K562 (cell line): ENCODE measurements around the gene ANAPC16. TPM values are rescaled to one million over a fixed set of nuclear protein-coding genes. Genes with fewer than 3 reads are reported as not detected.

Experiments
- ATF7 ChIP-seq: fragments of 450-650 bp; IDR thresholded peaks from 2 replicates; pipeline ENCODE4 v1.7.1; 2014; ENCODE audit warnings: mild to moderate bottlenecking, moderate library complexity
- CHD2 ChIP-seq: IDR thresholded peaks from 2 replicates; pipeline ENCODE4 v1.6.1; 2011; ENCODE audit warnings: low read depth, low read length
- KLF10 ChIP-seq: fragments of 250-450 bp; sonication (Bioruptor Pico); IDR thresholded peaks from 2 replicates; pipeline ENCODE4 v1.6.1; 2021; ENCODE audit warnings: matching md5 sums
- MAFG ChIP-seq: fragments of 450-650 bp; conservative IDR thresholded peaks from 2 replicates; pipeline ENCODE4 v1.6.1; 2016; ENCODE audit warnings: missing genetic modification characterization, missing compliant biosample characterization
- MCM2 ChIP-seq: fragments of 450-650 bp; IDR thresholded peaks from 2 replicates; pipeline ENCODE4 v1.6.1; 2017; ENCODE audit warnings: low read depth, mild to moderate bottlenecking
- NCOA6 ChIP-seq: fragments of 450-650 bp; IDR thresholded peaks from 2 replicates; pipeline ENCODE4 v1.6.1; 2017; ENCODE audit warnings: mild to moderate bottlenecking
- NR1H2 ChIP-seq: sonication (generic); formaldehyde crosslinking; IDR thresholded peaks from 2 replicates; pipeline ENCODE4 v1.4.0; 2020; ENCODE audit warnings: mild to moderate bottlenecking, missing genetic modification reagents
- POLR2G ChIP-seq: fragments of 200-400 bp; formaldehyde crosslinking; IDR thresholded peaks from 2 replicates; pipeline ENCODE4 v1.6.1; 2017; ENCODE audit warnings: low read depth, mild to moderate bottlenecking, antibody characterized with exemption, low read length, moderate library complexity
- RAD21 ChIP-seq, 2 experiments: fragments of 250-450 bp in 1 of 2; fragments of 450-650 bp in 1 of 2; sonication (Bioruptor Pico) in 1 of 2; formaldehyde crosslinking in 1 of 2; IDR thresholded peaks in 1 of 2; conservative IDR thresholded peaks in 1 of 2; 2 replicates each; pipeline versions ENCODE4 v1.4.0 to v1.8.0; 2020 to 2022; ENCODE audit warnings: mild to moderate bottlenecking in 2 of 2, moderate library complexity in 1 of 2
- SUPT5H ChIP-seq: fragments of 450-650 bp; IDR thresholded peaks from 2 replicates; pipeline ENCODE4 v1.6.1; 2016
- ZNF165 ChIP-seq: fragments of 250-450 bp; sonication (Bioruptor Pico); IDR thresholded peaks from 2 replicates; pipeline ENCODE4 v1.4.0; 2020; ENCODE audit warnings: borderline replicate concordance
- ZNF551 ChIP-seq: fragments of 250-450 bp; sonication (Bioruptor Pico); IDR thresholded peaks from 2 replicates; pipeline ENCODE4 v1.5.0; 2021; ENCODE audit warnings: mild to moderate bottlenecking, moderate library complexity
- ZNF696 ChIP-seq: fragments of 250-450 bp; sonication (Bioruptor Pico); conservative IDR thresholded peaks from 2 replicates; pipeline ENCODE4 v1.4.0; 2020; ENCODE audit warnings: mild to moderate bottlenecking, moderate library complexity
- polyA plus RNA-seq, 8 experiments: library from polyadenylated mRNA; depleted of rRNA in 4 of 8; stranded (reverse) in 5 of 8; unstranded in 3 of 8; fragments of >200 nt; fragmentation: Nextera tagmentation in 2 of 8; fragmentation: Illumina TruSeq in 1 of 8; extraction: Ambion mirVana in 2 of 8; extraction: Trizol in 1 of 8; gene quantifications; 2 replicates each; pipeline versions ENCODE4 v1.2.1 to v1.2.3, GENCODE V29; 2011 to 2014; ENCODE audit warnings: inconsistent platforms in 1 of 8, missing spikeins in 1 of 8
- total RNA-seq, 7 experiments: library from RNA; depleted of rRNA in 6 of 7; stranded (reverse); fragments of >200 nt in 6 of 7; fragmentation: Illumina TruSeq in 2 of 7; extraction: Trizol in 2 of 7; gene quantifications; 2 replicates each; pipeline versions ENCODE4 v1.2.1 to v1.2.3, GENCODE V29; 2011 to 2021; ENCODE audit warnings: low replicate concordance in 1 of 7
- TF ChIP-seq, protein P1 (sequence below): sonication (generic); formaldehyde crosslinking; IDR thresholded peaks from 2 replicates; pipeline ENCODE4 v1.9.0; 2022; ENCODE audit warnings: mild to moderate bottlenecking, missing genetic modification reagents
- TF ChIP-seq, protein P2 (sequence below), 2 experiments: fragments of 450-650 bp; formaldehyde crosslinking in 1 of 2; IDR thresholded peaks; 2 replicates each; pipeline versions ENCODE4 v1.4.0 to v1.6.1; 2014 to 2020; ENCODE audit warnings: mild to moderate bottlenecking in 2 of 2, borderline replicate concordance in 1 of 2, low read depth in 1 of 2
- TF ChIP-seq, protein P3 (sequence below): fragments of 200-800 bp; sonication (Bioruptor generic); IDR thresholded peaks from 2 replicates; pipeline ENCODE4 v1.6.1; 2017; ENCODE audit warnings: missing genetic modification characterization, missing compliant biosample characterization

ANAPC16 gene
- total and polyA plus RNA-seq, 9 of the 15 experiments (the other 6 are each of a cell fraction or from before 2014, with no cell fraction given) = 42.6 to 208 (median 108) TPM

DNA sequence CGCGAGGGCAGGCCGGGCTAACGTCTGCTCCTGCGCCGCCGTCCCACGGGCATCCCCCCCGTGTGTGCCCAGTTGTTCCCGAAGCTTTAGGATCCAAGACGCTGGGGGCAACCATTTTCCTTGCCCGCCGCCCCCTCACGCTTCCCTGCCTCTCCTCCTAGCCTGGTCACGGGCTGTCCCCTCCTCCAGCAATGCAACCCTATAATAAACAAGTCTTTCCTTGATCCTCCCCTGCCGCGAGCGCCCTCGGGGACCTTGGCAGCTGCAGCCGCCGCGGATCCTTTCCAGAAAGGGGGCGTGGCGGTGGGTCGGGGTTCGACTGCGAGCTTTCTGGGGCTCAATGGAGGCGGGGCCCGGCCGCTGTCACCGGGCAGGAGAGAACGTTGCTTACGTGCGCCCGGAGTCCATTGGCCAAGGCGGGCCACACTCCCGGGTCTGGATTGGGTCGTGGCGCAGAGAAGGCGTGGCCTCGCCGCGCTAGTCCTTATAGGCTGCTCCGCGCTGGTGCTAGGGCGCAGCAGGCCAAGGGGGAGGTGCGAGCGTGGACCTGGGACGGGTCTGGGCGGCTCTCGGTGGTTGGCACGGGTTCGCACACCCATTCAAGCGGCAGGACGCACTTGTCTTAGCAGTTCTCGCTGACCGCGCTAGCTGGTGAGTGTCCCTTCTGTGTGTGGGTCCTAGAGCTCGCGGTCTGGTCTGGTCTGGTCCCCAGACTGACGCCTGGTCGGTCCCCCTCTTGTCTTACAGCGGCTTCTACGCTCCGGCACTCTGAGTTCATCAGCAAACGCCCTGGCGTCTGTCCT, 57.8 kb downstream of the ANAPC16 start, which contains the start of gene DDIT4 (continued):
- no peak for TF ChIP-seq ZNF551 (CRISPR knock-in tag)
- TF ChIP-seq, protein P1, sequence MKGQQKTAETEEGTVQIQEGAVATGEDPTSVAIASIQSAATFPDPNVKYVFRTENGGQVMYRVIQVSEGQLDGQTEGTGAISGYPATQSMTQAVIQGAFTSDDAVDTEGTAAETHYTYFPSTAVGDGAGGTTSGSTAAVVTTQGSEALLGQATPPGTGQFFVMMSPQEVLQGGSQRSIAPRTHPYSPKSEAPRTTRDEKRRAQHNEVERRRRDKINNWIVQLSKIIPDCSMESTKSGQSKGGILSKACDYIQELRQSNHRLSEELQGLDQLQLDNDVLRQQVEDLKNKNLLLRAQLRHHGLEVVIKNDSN (CRISPR knock-in tag) = peak; percentile 80
- TF ChIP-seq POLR2G = peak; percentile 96
- no peak for TF ChIP-seq ZNF696 (CRISPR knock-in tag)
- TF ChIP-seq NCOA6 = no peak
- TF ChIP-seq KLF10 (CRISPR knock-in tag) = peak; percentile 6; the same call in 1 of the 2 replicates
- TF ChIP-seq ZNF165 (CRISPR knock-in tag) = no peak
- no peak for TF ChIP-seq MCM2
- TF ChIP-seq, protein P2, sequence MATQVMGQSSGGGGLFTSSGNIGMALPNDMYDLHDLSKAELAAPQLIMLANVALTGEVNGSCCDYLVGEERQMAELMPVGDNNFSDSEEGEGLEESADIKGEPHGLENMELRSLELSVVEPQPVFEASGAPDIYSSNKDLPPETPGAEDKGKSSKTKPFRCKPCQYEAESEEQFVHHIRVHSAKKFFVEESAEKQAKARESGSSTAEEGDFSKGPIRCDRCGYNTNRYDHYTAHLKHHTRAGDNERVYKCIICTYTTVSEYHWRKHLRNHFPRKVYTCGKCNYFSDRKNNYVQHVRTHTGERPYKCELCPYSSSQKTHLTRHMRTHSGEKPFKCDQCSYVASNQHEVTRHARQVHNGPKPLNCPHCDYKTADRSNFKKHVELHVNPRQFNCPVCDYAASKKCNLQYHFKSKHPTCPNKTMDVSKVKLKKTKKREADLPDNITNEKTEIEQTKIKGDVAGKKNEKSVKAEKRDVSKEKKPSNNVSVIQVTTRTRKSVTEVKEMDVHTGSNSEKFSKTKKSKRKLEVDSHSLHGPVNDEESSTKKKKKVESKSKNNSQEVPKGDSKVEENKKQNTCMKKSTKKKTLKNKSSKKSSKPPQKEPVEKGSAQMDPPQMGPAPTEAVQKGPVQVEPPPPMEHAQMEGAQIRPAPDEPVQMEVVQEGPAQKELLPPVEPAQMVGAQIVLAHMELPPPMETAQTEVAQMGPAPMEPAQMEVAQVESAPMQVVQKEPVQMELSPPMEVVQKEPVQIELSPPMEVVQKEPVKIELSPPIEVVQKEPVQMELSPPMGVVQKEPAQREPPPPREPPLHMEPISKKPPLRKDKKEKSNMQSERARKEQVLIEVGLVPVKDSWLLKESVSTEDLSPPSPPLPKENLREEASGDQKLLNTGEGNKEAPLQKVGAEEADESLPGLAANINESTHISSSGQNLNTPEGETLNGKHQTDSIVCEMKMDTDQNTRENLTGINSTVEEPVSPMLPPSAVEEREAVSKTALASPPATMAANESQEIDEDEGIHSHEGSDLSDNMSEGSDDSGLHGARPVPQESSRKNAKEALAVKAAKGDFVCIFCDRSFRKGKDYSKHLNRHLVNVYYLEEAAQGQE (IDR thresholded peaks at IDR 0.05; ENCODE audit: borderline replicate concordance) = no peak
- TF ChIP-seq, protein P2 (CRISPR knock-in tag; IDR thresholded peaks at IDR 0.05; ENCODE audit: low read depth) = no peak; the same call in none of the 2 replicates
- peak; percentile 55 for TF ChIP-seq CHD2
- peak; percentile 15 to 46 for TF ChIP-seq RAD21 (CRISPR knock-in tag; conservative IDR thresholded peaks at IDR 0.05 in 1 of 2, IDR thresholded peaks at IDR 0.05 in 1 of 2)
- peak; percentile 100 for TF ChIP-seq SUPT5H
- TF ChIP-seq, protein P3, sequence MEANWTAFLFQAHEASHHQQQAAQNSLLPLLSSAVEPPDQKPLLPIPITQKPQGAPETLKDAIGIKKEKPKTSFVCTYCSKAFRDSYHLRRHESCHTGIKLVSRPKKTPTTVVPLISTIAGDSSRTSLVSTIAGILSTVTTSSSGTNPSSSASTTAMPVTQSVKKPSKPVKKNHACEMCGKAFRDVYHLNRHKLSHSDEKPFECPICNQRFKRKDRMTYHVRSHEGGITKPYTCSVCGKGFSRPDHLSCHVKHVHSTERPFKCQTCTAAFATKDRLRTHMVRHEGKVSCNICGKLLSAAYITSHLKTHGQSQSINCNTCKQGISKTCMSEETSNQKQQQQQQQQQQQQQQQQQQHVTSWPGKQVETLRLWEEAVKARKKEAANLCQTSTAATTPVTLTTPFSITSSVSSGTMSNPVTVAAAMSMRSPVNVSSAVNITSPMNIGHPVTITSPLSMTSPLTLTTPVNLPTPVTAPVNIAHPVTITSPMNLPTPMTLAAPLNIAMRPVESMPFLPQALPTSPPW = no peak; the same call in 1 of the 2 replicates
- TF ChIP-seq NR1H2 (CRISPR knock-in tag) = 0 out of 2 replicates have a peak, but pooled peaks have one; percentile 20
- TF ChIP-seq MAFG (tag) = no peak
- no peak for TF ChIP-seq ATF7
